Lung (tissue), 16 donors: ENCODE measurements around the gene LGALS12. TPM values are rescaled to one million over a fixed set of nuclear protein-coding genes. Genes with fewer than 3 reads are reported as not detected.

ENCODE experiments used
- ATAC-seq: fragments of 200-7000 bp; cut with Tn5 transposase; one replicate; pipeline ENCODE4 v1.9.1; 2020; ENCODE audit warnings: moderate number of reproducible peaks; ENCODE audit not compliant: insufficient read depth, low FRiP score
- DNase-seq, 3 donors: peaks; one replicate each; pipeline ENCODE4 v3.0.0-alpha.2; 2013 to 2017
- H3K27ac ChIP-seq, 2 donors: one replicate each; pipeline ENCODE4 v1.5.1; 2013; ENCODE audit warnings: mild to moderate bottlenecking in 2 of 2, moderate library complexity in 2 of 2, control low read depth in 1 of 2, inconsistent platforms in 1 of 2, low read depth in 1 of 2, low read length in 1 of 2
- H3K27me3 ChIP-seq, 3 donors: one replicate each; pipeline ENCODE4 v1.5.1; 2013; ENCODE audit warnings: low read length in 2 of 3; ENCODE audit not compliant: control insufficient read depth in 3 of 3, insufficient read depth in 3 of 3
- H3K36me3 ChIP-seq, 4 donors: one replicate each; pipeline ENCODE4 v1.5.1; 2013; ENCODE audit warnings: low read length in 4 of 4, mild to moderate bottlenecking in 1 of 4, moderate library complexity in 1 of 4; ENCODE audit not compliant: control insufficient read depth in 4 of 4, insufficient read depth in 4 of 4
- H3K4me1 ChIP-seq, 5 donors: one replicate each; pipeline ENCODE4 v1.5.1; 2013; ENCODE audit warnings: low read length in 5 of 5, mild to moderate bottlenecking in 2 of 5, moderate library complexity in 1 of 5; ENCODE audit not compliant: control insufficient read depth in 5 of 5, insufficient read depth in 5 of 5
- H3K4me3 ChIP-seq: one replicate; pipeline ENCODE4 v1.5.1; 2013; ENCODE audit warnings: mild to moderate bottlenecking, control low read depth, moderate library complexity
- H3K9ac ChIP-seq, 2 donors: one replicate each; pipeline ENCODE4 v1.5.1; 2013; ENCODE audit warnings: low read length in 2 of 2, control low read depth in 1 of 2; ENCODE audit not compliant: insufficient read depth in 1 of 2
- H3K9me3 ChIP-seq, 4 donors: one replicate each; pipeline ENCODE4 v1.5.1; 2013; ENCODE audit warnings: low read length in 3 of 4, mild to moderate bottlenecking in 1 of 4, moderate library complexity in 1 of 4; ENCODE audit not compliant: control insufficient read depth in 4 of 4, insufficient read depth in 3 of 4
- CTCF ChIP-seq: IDR thresholded peaks from 2 replicates; pipeline ENCODE4 v1.5.1; 2012; ENCODE audit warnings: mild to moderate bottlenecking; ENCODE audit errors: control extremely low read depth, extremely low read depth
- WGBS, 2 donors: extraction: QIAGEN DNeasy Blood & Tissue Kit; methylation state at CpG; one replicate each; pipeline ENCODE4 v1.1.7; 2013; 5-methylcytosine and 5-hydroxymethylcytosine counted together
- long read RNA-seq, 5 donors: transcript quantifications; one replicate each; lab custom pipeline, GENCODE V29; 2026
- polyA plus RNA-seq, 2 donors: library from polyadenylated mRNA; stranded (reverse); fragments of 200-250 nt; gene quantifications; one replicate each; pipeline ENCODE4 v1.2.1, GENCODE V29; 2013
- total RNA-seq, 2 donors: library from RNA; depleted of rRNA in 1 of 2; stranded (reverse); fragments of >200 nt in 1 of 2; gene quantifications; one replicate each; pipeline ENCODE4 v1.2.1, GENCODE V29; 2014 to 2021
- donor health status: control.
- donor health status: control.
- donor health status: Bipolar disorder and iron deficiency.
- donor health status: healthy.
- donor health status: DM: yes; HTN: yes; CAD: no.

Gene LGALS12
- total RNA-seq (1 to 10 TPM in 1 of 2 donors, under 1 TPM in 1; 0.43 to 1.3 TPM), polyA plus RNA-seq (under 1 TPM; 0.75 to 0.98 TPM)
- long read RNA-seq, donor 1, result 0 reads
- long read RNA-seq, donor 2, result 0 reads
- long read RNA-seq, donor 3, result 0 reads
- long read RNA-seq, donor 4, result 0 reads
- long read RNA-seq, donor 5, result 0 reads

- Histone ChIP-seq H3K9ac (no peak within 1 kb of the TSS), H3K27me3 (no peaks in the 10 kb centered on the region), H3K27ac (no peak within 1 kb of the TSS), H3K9me3 (no peaks in the 10 kb centered on the region), H3K36me3 (no peaks in the 10 kb centered on the region), H3K4me3 (no peak within 1 kb of the TSS), H3K4me1 (peaks cover 0 to 11% (median 0%) of the 10 kb centered on the region in 5 donors)
- DNase-seq (peak in 1 of 3 donors; percentile 11), ATAC-seq (no peak)
- 23 to 53% methylated on average over 15 of the region's 15 CpGs for WGBS, 2 donors
- no peak for TF ChIP-seq CTCF
Observed at GRCh38 chr11:63505857-63506528, at the start of gene LGALS12. LGALS12 (plus strand) TSS chr11:63506084; CDS start chr11:63506459, 375 bp downstream.

GRCh38 chr11:63459586-63459985 is 46.3 kb upstream of the LGALS12 start:
- Histone ChIP-seq H3K4me1 (no peaks in the 10 kb centered on the region), H3K36me3 (no peaks in the 10 kb centered on the region), H3K9ac (no peak overlapping the region), H3K4me3 (no peak overlapping the region), H3K9me3 (no peaks in the 10 kb centered on the region), H3K27ac (no peak overlapping the region), H3K27me3 (no peaks in the 10 kb centered on the region)
- no peak for TF ChIP-seq CTCF
- DNase-seq (no peak), ATAC-seq (no peak)
- 73 to 74% methylated on average over 6 of the region's 6 CpGs for WGBS, 2 donors

- TF ChIP-seq CTCF, result no peak
- Histone ChIP-seq H3K36me3 (no peaks in the 10 kb centered on the region), H3K27me3 (no peaks in the 10 kb centered on the region), H3K9me3 (no peaks in the 10 kb centered on the region), H3K4me1 (no peaks in the 10 kb centered on the region), H3K9ac (no peak overlapping the region), H3K27ac (no peak overlapping the region), H3K4me3 (no peak overlapping the region)
- ATAC-seq (no peak), DNase-seq (no peak)
Observed at GRCh38 chr11:63462137-63462536, 43.7 kb upstream of the LGALS12 start.
